Right atrium auricular region (tissue), 2 donors: Measurements from ENCODE around the gene TPSD1. TPM values are rescaled to one million over a fixed set of nuclear protein-coding genes. Genes with fewer than 3 reads are reported as not detected.

ENCODE experiments used
- DNase-seq: peaks from one replicate; pipeline ENCODE4 v3.0.0-alpha.2; 2019; ENCODE audit warnings: low spot score
- H3K27ac ChIP-seq, 2 donors: fragments of 200-600 bp; sonication (generic); 1 replicate in 1 of 2; 2 replicates in 1 of 2; pipeline ENCODE4 v1.5.1; 2016 to 2019
- H3K27me3 ChIP-seq, 2 donors: fragments of 200-600 bp; sonication (generic); one replicate each; pipeline versions ENCODE4 v1.5.1 to v1.6.0; 2017 to 2019
- H3K36me3 ChIP-seq: fragments of 200-600 bp; sonication (generic); one replicate; pipeline ENCODE4 v1.5.1; 2016
- H3K4me1 ChIP-seq, 2 donors: fragments of 200-600 bp; sonication (generic); one replicate each; pipeline versions ENCODE4 v1.5.1 to v1.6.0; 2017 to 2019
- H3K4me3 ChIP-seq, 2 donors: fragments of 200-600 bp; sonication (generic); 1 replicate in 1 of 2; 2 replicates in 1 of 2; pipeline ENCODE4 v1.5.1; 2017 to 2019; ENCODE audit warnings: mild to moderate bottlenecking in 1 of 2, moderate library complexity in 1 of 2
- H3K9me3 ChIP-seq, 2 donors: fragments of 200-600 bp; sonication (generic); one replicate each; pipeline ENCODE4 v1.5.1; 2019
- total RNA-seq, 2 donors: library from RNA; depleted of rRNA; stranded (reverse); fragments of >200 nt; gene quantifications; one replicate each; pipeline ENCODE4 v1.1.0, GENCODE V29; 2016
- TF ChIP-seq, protein P1 (sequence below), 2 donors: fragments of 200-600 bp; sonication (generic); IDR thresholded peaks; one replicate each; pipeline ENCODE4 v1.5.1; 2019; ENCODE audit warnings: antibody characterized with exemption in 2 of 2

The TPSD1 gene
- total RNA-seq, 2 donors from 2014 or later = 0.63 TPM; not detected in 1

DNA sequence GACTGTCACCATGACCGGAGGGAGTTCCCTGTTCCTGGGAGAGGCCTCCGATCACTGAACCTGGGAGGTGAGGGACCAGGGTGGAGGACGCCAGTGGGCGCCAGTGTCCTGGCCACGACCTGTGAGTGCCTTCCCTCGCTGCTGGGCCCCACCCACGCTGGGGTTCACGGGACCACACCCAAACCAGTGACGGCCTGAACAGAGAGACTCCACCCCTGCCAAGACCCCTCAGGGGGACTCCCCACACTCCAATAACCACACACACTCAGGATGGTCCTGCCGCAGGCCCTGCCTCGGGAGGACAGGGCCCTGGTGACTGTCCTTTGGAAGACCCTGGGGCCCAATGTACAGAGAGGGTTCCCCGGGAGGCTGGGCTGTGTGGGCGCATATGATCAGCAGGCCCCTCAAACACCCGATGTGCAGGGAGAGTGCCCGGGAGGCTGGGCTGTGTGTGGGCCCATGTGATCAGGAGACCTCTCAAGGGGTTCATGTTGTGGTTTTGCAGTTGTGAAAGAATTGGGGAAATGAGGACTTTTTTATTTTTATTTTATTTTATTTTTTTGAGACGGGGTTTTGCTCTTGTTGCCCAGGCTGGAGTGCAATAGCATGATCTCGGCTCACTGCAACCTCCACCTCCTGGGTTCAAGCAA, 26.6 kb downstream of the TPSD1 start:
- H3K36me3 ChIP-seq = no peaks in the 10 kb centered on the region
- no peak overlapping the region for H3K4me3 ChIP-seq
- TF ChIP-seq, protein P1, sequence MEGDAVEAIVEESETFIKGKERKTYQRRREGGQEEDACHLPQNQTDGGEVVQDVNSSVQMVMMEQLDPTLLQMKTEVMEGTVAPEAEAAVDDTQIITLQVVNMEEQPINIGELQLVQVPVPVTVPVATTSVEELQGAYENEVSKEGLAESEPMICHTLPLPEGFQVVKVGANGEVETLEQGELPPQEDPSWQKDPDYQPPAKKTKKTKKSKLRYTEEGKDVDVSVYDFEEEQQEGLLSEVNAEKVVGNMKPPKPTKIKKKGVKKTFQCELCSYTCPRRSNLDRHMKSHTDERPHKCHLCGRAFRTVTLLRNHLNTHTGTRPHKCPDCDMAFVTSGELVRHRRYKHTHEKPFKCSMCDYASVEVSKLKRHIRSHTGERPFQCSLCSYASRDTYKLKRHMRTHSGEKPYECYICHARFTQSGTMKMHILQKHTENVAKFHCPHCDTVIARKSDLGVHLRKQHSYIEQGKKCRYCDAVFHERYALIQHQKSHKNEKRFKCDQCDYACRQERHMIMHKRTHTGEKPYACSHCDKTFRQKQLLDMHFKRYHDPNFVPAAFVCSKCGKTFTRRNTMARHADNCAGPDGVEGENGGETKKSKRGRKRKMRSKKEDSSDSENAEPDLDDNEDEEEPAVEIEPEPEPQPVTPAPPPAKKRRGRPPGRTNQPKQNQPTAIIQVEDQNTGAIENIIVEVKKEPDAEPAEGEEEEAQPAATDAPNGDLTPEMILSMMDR (IDR thresholded peaks at IDR 0.05) = no peak
- H3K27me3 ChIP-seq = peaks cover 0 to 6% of the 10 kb centered on the region in 2 donors
- no peak overlapping the region for H3K27ac ChIP-seq
- H3K9me3 ChIP-seq = no peaks in the 10 kb centered on the region
- DNase-seq = no peak
- no peaks in the 10 kb centered on the region for H3K4me1 ChIP-seq

DNA sequence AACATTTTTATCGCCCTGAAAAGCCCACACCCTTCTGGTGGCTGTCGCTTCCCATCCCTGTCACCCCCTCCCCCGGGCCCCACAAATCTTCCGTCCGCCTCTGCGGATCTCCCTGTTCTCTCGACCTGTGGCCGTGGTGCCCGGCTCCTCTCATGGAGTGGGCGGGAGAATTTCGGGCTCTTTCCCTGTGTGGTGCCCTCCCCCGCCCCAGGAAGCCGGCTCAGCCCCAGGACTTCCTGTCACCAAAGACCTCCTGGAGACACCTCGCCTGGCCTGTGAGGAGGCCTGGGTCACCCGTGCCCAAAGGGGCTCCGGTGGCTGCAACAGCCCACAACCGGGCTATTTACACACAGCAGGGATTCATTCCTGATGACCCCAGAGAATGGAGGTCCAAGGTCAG, 27.4 kb downstream of the TPSD1 start:
- Histone ChIP-seq H3K4me1 (peaks cover 0 to 8% of the 10 kb centered on the region in 2 donors), H3K27me3 (peaks cover 0 to 8% of the 10 kb centered on the region in 2 donors), H3K9me3 (no peaks in the 10 kb centered on the region), H3K36me3 (no peaks in the 10 kb centered on the region), H3K4me3 (no peak overlapping the region), H3K27ac (no peak overlapping the region)
- TF ChIP-seq, protein P1 (IDR thresholded peaks at IDR 0.05) = no peak
- DNase-seq = no peak

DNA sequence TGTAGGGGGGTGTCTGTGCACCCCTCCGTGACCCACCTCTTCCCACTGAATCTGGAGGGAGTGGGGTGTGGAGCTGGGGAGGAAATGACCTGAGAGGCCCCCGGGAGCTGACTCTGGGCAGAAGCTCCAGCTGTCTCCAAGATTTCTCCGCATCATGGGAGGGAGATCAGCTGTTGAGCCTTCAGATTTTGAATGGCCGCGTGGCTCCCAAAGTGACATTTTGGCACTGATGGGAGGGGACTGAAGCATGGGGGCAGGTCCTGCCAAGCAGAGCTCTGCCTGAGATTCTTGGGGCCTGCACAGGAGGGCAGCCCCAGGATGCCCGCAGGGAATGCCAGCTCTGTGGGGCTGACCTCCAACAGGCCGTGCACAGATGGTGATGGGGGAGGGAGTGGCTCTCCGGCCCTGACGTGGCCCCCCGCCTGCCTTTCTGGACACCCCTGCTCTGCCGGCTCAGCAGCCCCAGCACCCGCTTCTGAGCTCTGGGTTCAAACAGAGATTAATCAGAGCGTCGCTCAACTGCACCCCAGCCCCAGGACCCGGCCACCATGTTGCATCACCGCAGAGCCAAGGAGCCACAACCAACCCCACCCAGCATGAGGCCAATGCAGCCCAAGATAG, 28.2 kb downstream of the TPSD1 start:
- Histone ChIP-seq H3K27ac (no peak overlapping the region), H3K36me3 (no peaks in the 10 kb centered on the region), H3K27me3 (peaks cover 0 to 17% of the 10 kb centered on the region in 2 donors), H3K4me3 (no peak overlapping the region), H3K4me1 (peaks cover 0 to 14% of the 10 kb centered on the region in 2 donors), H3K9me3 (no peaks in the 10 kb centered on the region)
- no peak for DNase-seq
- TF ChIP-seq, protein P1 (IDR thresholded peaks at IDR 0.05) = no peak

GRCh38 chr16:1285669-1286512, 30.0 kb downstream of the TPSD1 start:
- Histone ChIP-seq H3K27ac (no peak overlapping the region), H3K9me3 (no peaks in the 10 kb centered on the region), H3K4me1 (peaks cover 0 to 19% of the 10 kb centered on the region in 2 donors), H3K4me3 (no peak overlapping the region), H3K27me3 (peaks cover 0 to 18% of the 10 kb centered on the region in 2 donors), H3K36me3 (no peaks in the 10 kb centered on the region)
- TF ChIP-seq, protein P1 (IDR thresholded peaks at IDR 0.05) = no peak
- no peak for DNase-seq

DNA sequence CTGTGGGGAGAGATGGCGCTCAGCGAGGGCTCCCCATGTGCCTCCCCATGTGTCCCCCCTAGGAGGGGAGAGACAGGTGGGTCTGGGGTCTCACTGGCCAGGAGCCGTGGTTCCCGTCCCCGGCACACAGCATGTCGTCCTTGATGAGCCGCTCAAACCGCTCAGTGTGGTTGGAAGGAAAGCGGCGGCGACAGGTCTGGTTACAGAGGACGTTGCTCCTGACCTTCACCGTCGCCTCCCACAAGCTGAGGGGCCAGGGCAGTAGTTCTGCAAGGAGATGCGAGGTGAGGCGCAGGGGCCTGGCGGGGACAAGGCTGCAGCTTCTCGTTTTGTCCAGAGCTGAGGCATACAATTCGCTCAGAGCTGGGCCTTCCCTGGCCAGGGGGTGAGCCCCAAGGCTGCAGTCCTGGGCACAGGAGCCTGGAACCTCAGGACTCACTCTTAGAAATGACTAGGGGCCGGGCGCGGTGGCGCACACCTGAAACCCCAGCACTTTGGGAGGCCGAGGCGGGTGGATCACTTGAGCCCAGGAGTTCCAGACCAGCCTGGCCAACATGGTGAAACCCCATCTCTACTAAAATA, 30.7 kb downstream of the TPSD1 start:
- TF ChIP-seq, protein P1 (IDR thresholded peaks at IDR 0.05) = no peak

More for the DNA sequence above, 30.7 kb downstream of the TPSD1 start:
- Histone ChIP-seq H3K4me3 (no peak overlapping the region), H3K4me1 (peaks cover 0 to 19% of the 10 kb centered on the region in 2 donors), H3K27ac (no peak overlapping the region), H3K36me3 (no peaks in the 10 kb centered on the region), H3K9me3 (no peaks in the 10 kb centered on the region), H3K27me3 (peaks cover 0 to 18% of the 10 kb centered on the region in 2 donors)
- DNase-seq = no peak
